Left lung (tissue), 10 donors: Measurements from ENCODE around the gene WNT7B. TPM values are rescaled to one million over a fixed set of nuclear protein-coding genes. Genes with fewer than 3 reads are reported as not detected.
A peak's percentile ranks its signal among the peaks of the same experiment; 100 is the strongest.

Experiments used
- ATAC-seq: fragments of 200-7000 bp; cut with Tn5 transposase; one replicate; pipeline ENCODE4 v1.9.1; 2020; ENCODE audit warnings: moderate library complexity
- DNase-seq, 4 donors: peaks; one replicate each; pipeline ENCODE4 v3.0.0-alpha.2; 2013 to 2020
- H3K27ac ChIP-seq, 2 donors: fragments of 200-600 bp; sonication (generic) in 1 of 2; one replicate each; pipeline versions ENCODE4 v1.5.0 to v1.8.0; 2020 to 2021
- H3K27me3 ChIP-seq, 2 donors: fragments of 200-600 bp; sonication (generic) in 1 of 2; one replicate each; pipeline versions ENCODE4 v1.5.0 to v1.8.0; 2020 to 2021
- H3K36me3 ChIP-seq, 2 donors: fragments of 200-600 bp; sonication (generic) in 1 of 2; one replicate each; pipeline versions ENCODE4 v1.5.0 to v1.8.0; 2020 to 2021
- H3K4me1 ChIP-seq, 2 donors: fragments of 200-600 bp; one replicate each; pipeline ENCODE4 v1.8.0; 2021
- H3K4me3 ChIP-seq, 2 donors: fragments of 200-600 bp; sonication (generic) in 1 of 2; one replicate each; pipeline versions ENCODE4 v1.5.0 to v1.8.0; 2020 to 2021; ENCODE audit warnings: mild to moderate bottlenecking in 1 of 2
- H3K9me3 ChIP-seq, 2 donors: fragments of 200-600 bp; sonication (generic) in 1 of 2; one replicate each; pipeline versions ENCODE4 v1.5.0 to v1.8.0; 2020 to 2021
- intact Hi-C, 2 donors: fragments of 100-400 bp; cut with DNase I; formaldehyde crosslinking; loops; one replicate each; pipeline versions ENCODE4 v1.11.2 to v1.14.2; 2022
- polyA plus RNA-seq, 6 donors: library from polyadenylated mRNA; unstranded; fragments of 120-200 nt; gene quantifications; one replicate each; pipeline ENCODE4 v1.2.1, GENCODE V29; 2013; ENCODE audit not compliant: insufficient read length in 6 of 6
- total RNA-seq, 2 donors: library from RNA; stranded (reverse); fragmentation: NEBNext Ultra II Directional; extraction: Animal tissue kit (Norgen Biotek cat#: 25700); gene quantifications; one replicate each; pipeline ENCODE4 v1.2.1, GENCODE V29; 2021
- TF ChIP-seq, protein P1 (sequence below), 2 donors: fragments of 200-600 bp; sonication (generic) in 1 of 2; IDR thresholded peaks; one replicate each; pipeline versions ENCODE4 v1.5.0 to v1.8.0; 2021; ENCODE audit warnings: antibody characterized with exemption in 2 of 2
- donor health status: DM: no; HTN: yes; CAD: no.
- donor health status: DM: no; HTN: no; CAD: no.

Gene WNT7B
- total and polyA plus RNA-seq, 8 donors, result 7.2 to 21.7 (median 14.9) TPM

- DNase-seq, result peak in 1 of 4 donors; percentile 74
- H3K9me3 ChIP-seq, result no peaks in the 10 kb centered on the region
- TF ChIP-seq, protein P1, sequence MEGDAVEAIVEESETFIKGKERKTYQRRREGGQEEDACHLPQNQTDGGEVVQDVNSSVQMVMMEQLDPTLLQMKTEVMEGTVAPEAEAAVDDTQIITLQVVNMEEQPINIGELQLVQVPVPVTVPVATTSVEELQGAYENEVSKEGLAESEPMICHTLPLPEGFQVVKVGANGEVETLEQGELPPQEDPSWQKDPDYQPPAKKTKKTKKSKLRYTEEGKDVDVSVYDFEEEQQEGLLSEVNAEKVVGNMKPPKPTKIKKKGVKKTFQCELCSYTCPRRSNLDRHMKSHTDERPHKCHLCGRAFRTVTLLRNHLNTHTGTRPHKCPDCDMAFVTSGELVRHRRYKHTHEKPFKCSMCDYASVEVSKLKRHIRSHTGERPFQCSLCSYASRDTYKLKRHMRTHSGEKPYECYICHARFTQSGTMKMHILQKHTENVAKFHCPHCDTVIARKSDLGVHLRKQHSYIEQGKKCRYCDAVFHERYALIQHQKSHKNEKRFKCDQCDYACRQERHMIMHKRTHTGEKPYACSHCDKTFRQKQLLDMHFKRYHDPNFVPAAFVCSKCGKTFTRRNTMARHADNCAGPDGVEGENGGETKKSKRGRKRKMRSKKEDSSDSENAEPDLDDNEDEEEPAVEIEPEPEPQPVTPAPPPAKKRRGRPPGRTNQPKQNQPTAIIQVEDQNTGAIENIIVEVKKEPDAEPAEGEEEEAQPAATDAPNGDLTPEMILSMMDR (IDR thresholded peaks at IDR 0.05), result no peak
- H3K4me3 ChIP-seq, result no peak overlapping the region
- peaks cover 34 to 46% of the 10 kb centered on the region in 2 donors for H3K4me1 ChIP-seq
- ATAC-seq, result no peak
- H3K36me3 ChIP-seq, result no peaks in the 10 kb centered on the region
- intact Hi-C loops, result loop anchor here (10.0 kb wide), 2 partner anchors 119 to 319 kb away; no protein-coding TSS in a partner anchor
- no peaks in the 10 kb centered on the region for H3K27me3 ChIP-seq
- peak overlapping the region; percentile 35 to 84 for H3K27ac ChIP-seq
Measured at GRCh38 chr22:45995405-45996101, 18.6 kb upstream of the WNT7B start.

GRCh38 chr22:45994491-45995404 lies 17.8 kb upstream of the WNT7B start:
- Histone ChIP-seq H3K4me1 (peaks cover 34 to 46% of the 10 kb centered on the region in 2 donors), H3K4me3 (no peak overlapping the region), H3K27me3 (no peaks in the 10 kb centered on the region), H3K27ac (no peak overlapping the region), H3K36me3 (no peaks in the 10 kb centered on the region), H3K9me3 (no peaks in the 10 kb centered on the region)
- ATAC-seq, result peak; percentile 74
- intact Hi-C loops, result loop anchor here (10.0 kb wide), 2 partner anchors 120 to 320 kb away; no protein-coding TSS in a partner anchor
- peak; percentile 57 to 98 (median 78) for DNase-seq
- TF ChIP-seq, protein P1 (IDR thresholded peaks at IDR 0.05), result peak; percentile 97 to 98

- Histone ChIP-seq H3K4me1 (peaks cover 34 to 46% of the 10 kb centered on the region in 2 donors), H3K9me3 (no peaks in the 10 kb centered on the region), H3K4me3 (no peak overlapping the region), H3K27ac (no peak overlapping the region), H3K36me3 (no peaks in the 10 kb centered on the region), H3K27me3 (no peaks in the 10 kb centered on the region)
- DNase-seq (no peak), ATAC-seq (no peak)
- TF ChIP-seq, protein P1 (IDR thresholded peaks at IDR 0.05), result no peak
- intact Hi-C loops, result loop anchor here (10.0 kb wide), 2 partner anchors 121 to 321 kb away; no protein-coding TSS in a partner anchor
Measured at GRCh38 chr22:45993841-45994240, 16.9 kb upstream of the WNT7B start.

DNA sequence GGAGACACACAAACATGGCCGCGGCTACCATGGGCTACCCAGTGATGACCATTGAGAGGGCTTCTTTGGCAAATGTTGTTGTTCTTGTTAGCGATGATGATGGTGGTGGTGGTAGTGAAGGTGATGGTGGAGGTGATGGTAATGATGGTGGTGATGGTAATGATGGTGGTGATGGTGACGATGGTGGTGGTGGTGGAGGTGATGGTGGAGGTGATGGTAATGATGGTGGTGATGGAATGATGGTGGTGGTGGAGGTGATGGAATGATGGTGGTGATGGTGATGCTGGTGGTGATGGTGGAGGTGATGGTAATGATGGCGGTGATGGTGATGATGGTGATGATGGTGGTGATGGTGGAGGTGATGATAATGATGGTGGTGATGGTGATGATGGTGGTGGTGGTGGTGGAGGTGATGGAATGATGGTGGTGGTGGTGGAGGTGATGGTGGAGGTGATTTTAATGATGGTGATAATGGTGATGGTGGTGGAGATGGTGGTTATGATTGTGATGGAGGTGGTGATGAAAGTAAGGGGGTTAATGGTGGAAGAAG lies 16.3 kb upstream of the WNT7B start:
- Histone ChIP-seq H3K4me3 (no peak overlapping the region), H3K27me3 (no peaks in the 10 kb centered on the region), H3K36me3 (no peaks in the 10 kb centered on the region), H3K9me3 (no peaks in the 10 kb centered on the region), H3K4me1 (peaks cover 28 to 40% of the 10 kb centered on the region in 2 donors), H3K27ac (no peak overlapping the region)
- DNase-seq (no peak), ATAC-seq (no peak)
- intact Hi-C loops, result loop anchor here (10.0 kb wide), 2 partner anchors 122 to 322 kb away; no protein-coding TSS in a partner anchor
- TF ChIP-seq, protein P1 (IDR thresholded peaks at IDR 0.05), result no peak
